Brain pericyte (primary cell): ENCODE measurements around the gene PALD1.

Experiments
- DNase-seq: peaks from one replicate; pipeline ENCODE4 v3.0.0-alpha.2; 2012; ENCODE audit warnings: low read depth, low spot score

Gene PALD1

DNA sequence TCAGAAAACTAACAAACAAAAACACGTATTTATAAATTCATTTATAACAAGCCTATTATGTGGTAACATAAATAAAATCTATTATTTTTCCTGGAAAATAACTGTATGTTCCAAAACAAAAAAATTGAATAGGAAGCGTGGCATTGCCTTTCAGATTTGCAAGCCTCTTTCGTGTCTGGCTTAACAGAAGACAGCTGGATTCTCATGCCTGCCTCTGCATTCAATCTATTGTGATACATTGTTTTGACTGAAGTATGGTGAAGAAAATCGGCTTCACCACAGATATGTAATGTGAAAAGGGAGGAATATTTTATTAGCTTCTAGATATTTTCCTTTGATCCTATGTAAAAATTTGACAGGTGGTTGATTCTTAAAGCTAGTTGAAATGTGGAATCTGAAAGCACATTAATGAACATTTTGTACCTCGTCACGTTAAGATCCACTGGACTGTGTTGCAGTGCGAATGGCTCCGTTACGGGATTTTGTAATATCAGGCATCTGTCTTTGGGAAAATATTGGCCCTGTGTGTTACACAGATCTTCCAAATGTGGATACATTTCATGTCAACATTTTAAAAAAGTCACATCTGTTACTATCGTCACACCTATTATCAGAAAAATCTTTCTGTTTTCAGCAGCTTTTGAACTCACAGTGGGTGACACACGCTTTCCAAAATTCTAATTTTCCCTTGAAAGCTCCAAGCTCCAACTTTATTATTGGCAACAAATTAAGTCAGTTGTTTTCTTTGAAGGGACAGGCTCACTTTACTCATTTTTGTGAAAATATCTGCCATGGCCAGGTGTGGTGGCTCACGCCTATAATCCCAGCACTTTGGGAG lies 26.2 kb downstream of the PALD1 start:
- no peak for DNase-seq

DNA sequence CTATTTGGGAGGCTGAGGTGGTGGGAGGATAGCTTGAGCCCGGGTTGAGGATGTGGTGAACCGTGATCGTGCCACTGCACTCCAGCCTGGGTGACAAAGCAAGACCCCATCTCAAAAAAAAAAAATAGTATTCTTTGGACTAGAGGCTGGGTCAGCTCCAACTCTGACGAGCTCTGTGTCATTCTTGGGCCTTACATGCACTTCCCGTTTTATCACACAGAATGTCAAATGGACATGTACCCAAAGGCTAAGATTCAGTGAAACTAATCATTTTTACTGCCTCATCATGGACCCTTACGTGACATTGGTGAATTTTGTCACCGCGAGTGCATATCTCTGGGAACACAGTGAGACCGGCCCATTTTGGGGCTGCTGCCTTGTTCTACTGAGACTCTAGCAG lies 27.3 kb downstream of the PALD1 start:
- no peak for DNase-seq

DNA sequence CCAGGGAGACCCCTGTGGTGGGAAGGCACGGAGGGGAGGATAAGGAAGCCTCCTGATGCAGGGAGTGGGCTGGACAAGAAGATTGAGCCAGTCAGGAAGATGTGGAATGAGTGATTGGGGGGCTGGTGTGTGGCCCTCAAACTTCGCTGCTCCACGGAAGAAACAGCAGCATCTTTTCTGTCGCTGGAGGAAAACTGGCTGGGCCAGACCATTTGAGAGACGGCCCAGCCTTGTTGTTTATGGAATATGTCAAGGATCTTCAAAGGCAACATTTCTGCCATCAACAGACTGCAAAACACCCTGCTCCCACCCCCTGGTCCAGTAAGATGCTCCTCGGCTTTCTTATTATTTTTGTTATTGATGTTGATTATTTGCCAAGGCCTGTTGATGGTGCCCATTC lies 29.4 kb downstream of the PALD1 start:
- no peak for DNase-seq

DNA sequence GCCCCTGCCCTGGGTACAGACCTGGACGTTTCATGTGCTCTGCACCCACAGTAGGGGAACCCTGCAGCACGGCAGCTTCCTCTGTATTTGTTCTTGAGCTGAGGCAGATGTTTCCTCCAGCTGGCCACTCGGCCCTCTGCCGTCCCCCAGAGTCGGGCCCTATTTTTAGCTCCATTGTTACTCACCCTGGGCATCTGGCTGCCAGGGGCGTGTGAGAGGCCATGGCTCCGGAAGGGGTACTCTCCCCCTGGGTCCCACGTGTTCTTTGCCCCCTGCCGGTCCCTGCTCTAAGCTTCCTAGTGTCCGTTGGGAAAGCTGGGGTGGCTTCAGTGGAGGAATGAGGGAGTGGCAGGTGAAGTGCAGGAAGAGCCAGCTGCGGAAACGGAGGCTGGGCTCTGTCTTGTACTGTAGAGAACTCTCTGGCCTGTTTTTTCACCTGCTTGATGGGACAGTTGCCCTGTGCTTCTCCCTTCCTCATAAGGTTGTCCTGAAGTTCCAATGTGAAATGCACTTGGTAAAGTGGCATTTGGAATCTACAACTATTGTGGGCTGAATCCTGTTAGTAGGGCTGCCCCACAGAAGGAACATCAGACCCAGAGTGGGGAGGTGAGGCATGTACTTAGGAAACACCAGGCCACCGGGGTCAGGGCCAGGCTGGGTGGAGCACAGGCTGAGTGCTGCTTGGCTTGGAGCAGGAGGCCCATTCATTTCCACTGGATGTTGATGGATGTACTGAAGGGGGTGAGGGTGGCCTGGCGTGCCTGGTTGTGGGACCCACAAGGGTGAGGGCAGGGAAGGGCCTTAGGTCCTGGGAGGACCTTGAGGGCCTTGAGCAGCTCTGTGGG lies 30.6 kb downstream of the PALD1 start:
- DNase-seq = peak; percentile 60

DNA sequence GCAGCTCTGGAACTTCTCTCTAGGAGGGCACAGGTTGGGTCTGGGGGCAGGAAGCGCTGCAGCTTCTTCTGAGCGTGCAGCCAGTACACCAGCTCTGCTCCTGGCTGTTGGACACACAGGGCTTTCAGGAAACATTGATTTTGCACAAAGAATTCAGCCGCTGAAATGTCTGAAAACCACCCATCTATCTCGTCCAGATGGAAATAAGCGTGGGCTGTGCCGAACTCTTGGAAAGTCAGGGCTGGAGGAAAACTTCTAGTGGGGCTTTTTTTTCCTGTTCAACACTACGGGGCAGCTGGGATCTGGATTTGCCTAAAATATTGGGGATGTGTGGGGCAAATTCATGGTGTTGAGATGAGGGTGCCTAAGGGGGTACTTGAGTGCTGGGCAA lies 31.2 kb downstream of the PALD1 start:
- no peak for DNase-seq

DNA sequence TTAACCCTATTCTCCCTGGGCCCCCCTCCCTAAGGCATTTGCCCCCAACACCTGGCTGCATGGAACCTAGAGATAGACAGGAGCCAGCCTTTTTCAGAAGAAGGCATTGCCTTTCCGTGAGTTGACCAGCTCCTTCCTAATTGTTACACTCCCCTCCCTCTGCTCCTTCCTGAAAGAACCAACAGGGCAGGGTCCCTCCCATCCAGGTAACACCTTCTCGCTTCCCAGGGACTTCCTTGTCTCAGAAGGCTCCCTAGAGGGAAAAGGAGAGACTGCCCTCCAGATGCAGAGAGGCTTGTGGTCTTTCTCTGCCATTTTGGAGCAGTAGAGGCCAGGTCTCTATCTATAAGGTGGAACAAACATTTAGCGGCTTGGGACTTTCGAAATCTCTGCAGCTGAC lies 31.9 kb downstream of the PALD1 start:
- DNase-seq = no peak

DNA sequence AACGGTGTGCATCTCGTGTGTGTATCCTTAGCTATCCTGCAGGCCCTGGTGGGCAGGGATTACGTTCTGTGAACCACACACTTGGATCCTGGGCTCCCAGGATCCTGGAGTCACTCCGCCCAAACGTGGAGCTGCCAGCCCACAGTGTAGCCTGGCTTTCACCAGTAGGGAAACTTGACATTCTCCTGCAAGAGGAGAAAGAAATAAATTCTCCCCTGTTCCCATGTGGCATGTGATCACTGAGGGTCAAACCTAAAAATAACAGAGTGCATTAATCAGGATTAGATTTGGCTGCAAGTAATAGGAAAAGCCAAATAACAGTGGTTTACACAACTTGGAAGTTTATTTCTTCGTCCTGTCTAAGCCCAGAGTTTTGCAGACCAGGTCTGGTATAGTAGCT lies 32.3 kb downstream of the PALD1 start:
- no peak for DNase-seq

- DNase-seq = no peak
These were observed 33.6 kb downstream of the PALD1 start for GRCh38 chr10:70512149-70512639.

- no peak for DNase-seq
These were observed 35.3 kb downstream of the PALD1 start for GRCh38 chr10:70513848-70514309.

GRCh38 chr10:70514591-70514990 lies 36.0 kb downstream of the PALD1 start:
- DNase-seq = no peak

DNA sequence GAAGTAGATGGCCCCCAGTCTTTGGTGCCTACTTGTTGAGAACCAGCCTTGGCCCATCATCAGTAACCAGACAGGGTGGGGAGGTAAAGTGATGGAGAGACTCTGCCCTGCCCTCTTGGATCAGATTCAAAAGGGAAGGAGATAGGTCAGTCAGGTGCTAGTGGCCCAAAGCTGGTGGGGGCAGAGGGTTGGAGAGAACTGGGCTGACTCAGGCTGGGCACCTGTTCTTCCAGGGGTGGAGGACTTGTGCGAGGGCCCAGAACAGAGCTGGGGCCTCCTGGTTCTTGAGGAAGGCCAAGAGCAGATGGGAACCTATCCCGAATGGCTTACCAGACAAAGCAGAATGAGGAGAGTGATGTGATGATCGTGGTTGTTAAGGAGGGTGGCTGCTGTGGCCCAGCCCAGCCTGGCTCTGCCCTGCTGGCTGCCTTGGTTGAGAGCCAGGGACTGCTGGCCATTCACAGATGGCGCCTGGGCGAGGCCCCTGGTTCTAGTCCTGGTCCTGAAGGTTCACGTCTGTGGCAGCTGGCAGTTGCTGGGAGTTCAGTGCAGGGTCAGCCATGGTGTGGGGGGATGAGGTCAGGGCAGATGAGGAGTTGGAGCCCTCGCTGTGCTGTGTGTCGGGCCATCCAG lies 36.6 kb downstream of the PALD1 start:
- DNase-seq = no peak

DNA sequence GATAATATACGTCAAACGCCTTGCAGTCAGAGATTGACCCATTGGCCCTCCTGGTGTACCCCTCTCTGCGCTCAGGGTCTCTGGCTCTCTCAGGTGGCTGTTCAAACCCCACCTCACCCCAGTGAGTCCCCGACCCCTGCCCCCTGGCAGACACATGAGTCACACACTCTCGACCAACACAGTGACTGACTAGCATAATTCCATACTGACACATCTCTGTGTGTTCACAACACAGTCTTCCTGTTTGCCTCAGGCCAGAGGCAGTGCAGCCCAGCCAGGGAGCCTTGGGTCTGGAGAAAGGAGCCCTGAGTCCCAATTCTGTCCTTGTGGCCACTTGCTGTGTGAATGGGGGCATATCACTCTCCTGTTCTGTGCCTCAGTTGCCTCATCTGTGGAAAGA lies 40.1 kb downstream of the PALD1 start:
- DNase-seq = no peak

GRCh38 chr10:70523057-70523456 lies 44.5 kb downstream of the PALD1 start:
- no peak for DNase-seq

DNA sequence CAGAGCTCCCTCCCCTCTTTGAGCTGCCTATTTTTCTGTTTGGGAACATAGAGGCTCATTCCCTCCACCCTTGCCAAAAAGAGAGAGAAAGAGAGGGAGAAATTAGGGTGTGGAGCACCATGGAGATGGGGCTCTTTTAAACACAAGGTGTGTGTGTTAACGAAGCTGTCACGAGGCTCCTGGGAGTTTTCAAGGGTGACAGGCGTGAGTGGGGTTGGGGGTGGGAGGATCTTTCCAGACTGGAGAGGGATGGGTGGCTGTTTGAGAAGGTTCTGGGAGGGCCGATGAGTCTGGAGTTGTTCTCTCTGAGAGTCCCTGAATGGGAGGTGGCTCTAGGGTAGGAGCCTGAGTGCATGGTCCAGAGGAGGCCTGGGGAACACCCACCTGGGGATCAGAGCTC lies 45.0 kb downstream of the PALD1 start:
- DNase-seq = no peak

DNA sequence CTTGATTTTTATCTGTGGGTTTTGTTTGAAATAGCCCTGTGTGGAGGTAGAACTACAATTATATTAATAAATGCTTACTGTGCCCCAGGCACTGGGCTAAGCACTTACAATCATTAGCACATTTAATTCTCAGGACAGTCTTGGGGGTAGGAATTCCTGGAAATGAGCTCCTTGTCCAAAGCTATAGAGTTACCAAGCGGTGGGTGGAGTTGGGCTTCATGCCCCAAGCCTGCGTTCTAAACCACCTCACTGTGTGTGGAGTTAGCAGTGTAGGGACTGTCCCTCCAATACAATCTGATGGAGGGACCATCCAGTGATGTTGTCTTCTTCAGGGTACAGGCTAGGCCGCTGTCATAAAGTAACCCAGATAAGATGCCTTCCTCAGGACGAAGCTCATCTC lies 49.7 kb downstream of the PALD1 start:
- no peak for DNase-seq

GRCh38 chr10:70528741-70529362 lies 50.3 kb downstream of the PALD1 start:
- DNase-seq = no peak

DNA sequence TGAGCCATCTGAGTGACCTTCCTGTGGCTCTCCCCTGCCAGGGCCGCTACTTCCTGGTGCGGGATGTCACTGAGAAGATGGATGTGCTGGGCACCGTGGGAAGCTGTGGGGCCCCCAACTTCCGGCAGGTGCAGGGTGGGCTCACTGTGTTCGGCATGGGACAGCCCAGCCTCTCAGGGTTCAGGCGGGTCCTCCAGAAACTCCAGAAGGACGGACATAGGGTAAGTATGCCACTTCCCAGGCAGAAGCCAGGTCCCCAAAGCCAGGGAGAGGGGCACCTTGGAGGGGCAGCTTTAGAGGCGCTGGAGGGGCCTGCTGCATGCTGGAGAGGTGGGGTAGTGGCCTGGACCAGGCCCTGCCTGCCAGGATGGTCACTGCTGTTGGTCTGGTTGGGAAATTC lies 51.3 kb downstream of the PALD1 start:
- no peak for DNase-seq

DNA sequence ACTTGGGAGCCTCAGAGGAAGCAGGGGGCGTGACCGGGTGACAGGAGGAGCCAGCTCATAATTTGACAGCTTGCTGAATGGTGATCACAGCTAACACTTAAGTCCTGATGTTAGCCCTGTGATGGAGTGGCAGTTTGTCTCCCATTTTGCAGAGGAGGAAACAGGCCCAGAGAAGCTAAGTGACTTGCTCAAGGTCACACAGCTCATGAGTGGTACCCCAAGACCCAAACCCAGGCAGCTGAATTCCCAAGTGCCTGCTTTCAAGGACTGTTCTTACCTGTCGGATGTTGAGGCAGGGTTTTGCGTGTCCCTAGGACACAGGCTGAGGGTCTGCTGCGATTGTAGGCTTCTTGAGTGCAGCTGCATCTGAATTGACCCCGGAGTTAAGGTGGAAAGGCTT lies 51.7 kb downstream of the PALD1 start:
- no peak for DNase-seq

- no peak for DNase-seq
These were observed 54.1 kb downstream of the PALD1 start for GRCh38 chr10:70532554-70533188.

- no peak for DNase-seq
These were observed 54.6 kb downstream of the PALD1 start for GRCh38 chr10:70533189-70533558.

GRCh38 chr10:70534281-70534680 lies 55.7 kb downstream of the PALD1 start:
- no peak for DNase-seq
